Spleen (tissue), 11 donors: Measurements from ENCODE around the gene DAB2IP. TPM values are rescaled to one million over a fixed set of nuclear protein-coding genes. Genes with fewer than 3 reads are reported as not detected.

Source experiments
- DNase-seq: peaks from one replicate; pipeline ENCODE4 v3.0.0-alpha.2; 2020
- H3K27ac ChIP-seq, 8 donors: fragments of 200-600 bp; sonication (generic) in 7 of 8; 1 replicate in 4 of 8; 2 replicates in 4 of 8; pipeline versions ENCODE4 v1.5.0 to v1.8.0; 2016 to 2021; ENCODE audit warnings: inconsistent platforms in 4 of 8, mild to moderate bottlenecking in 4 of 8, moderate library complexity in 1 of 8
- H3K27me3 ChIP-seq, 7 donors: fragments of 200-600 bp; sonication (generic) in 6 of 7; replicated peaks in 1 of 7; 1 replicate in 4 of 7; 2 replicates in 3 of 7; pipeline versions ENCODE4 v1.5.0 to v1.8.0; 2016 to 2021; ENCODE audit warnings: inconsistent platforms in 3 of 7, mild to moderate bottlenecking in 1 of 7
- H3K36me3 ChIP-seq, 6 donors: fragments of 200-600 bp; sonication (generic) in 5 of 6; 1 replicate in 4 of 6; 2 replicates in 2 of 6; pipeline versions ENCODE4 v1.5.0 to v1.8.0; 2016 to 2021; ENCODE audit warnings: inconsistent platforms in 2 of 6
- H3K4me1 ChIP-seq, 6 donors: fragments of 200-600 bp; sonication (generic) in 5 of 6; 1 replicate in 3 of 6; 2 replicates in 3 of 6; pipeline versions ENCODE4 v1.5.0 to v1.8.0; 2016 to 2021; ENCODE audit warnings: inconsistent platforms in 3 of 6
- H3K4me3 ChIP-seq, 8 donors: fragments of 200-600 bp; sonication (generic) in 7 of 8; 1 replicate in 4 of 8; 2 replicates in 4 of 8; pipeline versions ENCODE4 v1.5.0 to v1.8.0; 2016 to 2021; ENCODE audit warnings: inconsistent platforms in 4 of 8, mild to moderate bottlenecking in 4 of 8, moderate library complexity in 2 of 8
- H3K9me3 ChIP-seq, 8 donors: fragments of 200-600 bp; sonication (generic) in 7 of 8; 1 replicate in 4 of 8; 2 replicates in 4 of 8; pipeline versions ENCODE4 v1.5.0 to v1.8.0; 2016 to 2021; ENCODE audit warnings: inconsistent platforms in 4 of 8
- CTCF ChIP-seq, 11 experiments: fragments of 200-600 bp in 7 of 11; fragments of 450-650 bp in 4 of 11; sonication (generic) in 4 of 11; IDR thresholded peaks in 8 of 11; conservative IDR thresholded peaks in 3 of 11; 1 replicate in 7 of 11; 2 replicates in 4 of 11; pipeline versions ENCODE4 v1.4.0 to v1.8.0; 2016 to 2021; ENCODE audit warnings: antibody characterized with exemption in 11 of 11, inconsistent platforms in 4 of 11, mild to moderate bottlenecking in 1 of 11
- POLR2A ChIP-seq, 3 donors: fragments of 450-650 bp; IDR thresholded peaks; one replicate each; pipeline ENCODE4 v1.5.1; 2017; ENCODE audit warnings: antibody characterized with exemption in 3 of 3, mild to moderate bottlenecking in 1 of 3
- POLR2AphosphoS5 ChIP-seq, 3 donors: sonication (generic); formaldehyde crosslinking; IDR thresholded peaks; one replicate each; pipeline ENCODE4 v1.5.1; 2017; ENCODE audit warnings: antibody characterized with exemption in 3 of 3
- WGBS, 5 donors: extraction: QIAGEN DNeasy Blood & Tissue Kit in 3 of 5; methylation state at CpG; one replicate each; pipeline versions ENCODE4 v1.1.5 to v1.1.7; 2013 to 2018; 5-methylcytosine and 5-hydroxymethylcytosine counted together
- intact Hi-C: fragments of 100-400 bp; cut with DNase I; formaldehyde crosslinking; loops from one replicate; pipeline ENCODE4 v1.15.0; 2023; ENCODE audit warnings: low total_unique reads
- polyA plus RNA-seq, 3 donors: library from polyadenylated mRNA; stranded (reverse); fragments of 200-250 nt; gene quantifications; one replicate each; pipeline ENCODE4 v1.2.1, GENCODE V29; 2013
- total RNA-seq, 7 donors: library from RNA; depleted of rRNA in 3 of 7; stranded (reverse); fragments of >200 nt in 3 of 7; fragmentation: NEBNext Ultra II Directional in 4 of 7; extraction: Animal tissue kit (Norgen Biotek cat#: 25700) in 4 of 7; gene quantifications; one replicate each; pipeline versions ENCODE4 v1.1.0 to v1.2.1, GENCODE V29; 2016 to 2021
- donor health status: healthy with polysubstance abuse.
- donor health status: DM: no; HTN: no; CAD: no; lungs with moderate emphysema.
- donor health status: DM: no; HTN: no; CAD: no.
- donor health status: Bipolar disorder and iron deficiency.
- donor health status: healthy.
- donor health status: DM: no; HTN: no; CAD: no.
- donor health status: DM: yes; HTN: yes; CAD: no.

DAB2IP gene
- total and polyA plus RNA-seq, 10 donors, result 5.0 to 83.0 (median 38.1) TPM

- Histone ChIP-seq H3K4me3 (peak overlapping the region in 5 of 8 donors; percentile 5 to 59 (median 32)), H3K27ac (peak overlapping the region in 6 of 8 donors; percentile 62 to 87 (median 81)), H3K27me3 (no peaks in the 10 kb centered on the region), H3K4me1 (peaks cover 10 to 95% (median 61%) of the 10 kb centered on the region in 6 donors), H3K9me3 (no peaks in the 10 kb centered on the region), H3K36me3 (peaks cover 0 to 22% (median 3%) of the 10 kb centered on the region in 6 donors)
- DNase-seq, result peak; percentile 86
- intact Hi-C loops, result no loop called here
- WGBS, 5 donors, result 61 to 74% (median 71%) methylated on average over 9 to 12 of the region's 12 CpGs
- TF ChIP-seq POLR2AphosphoS5 (IDR thresholded peaks at IDR 0.05), result peak; percentile 73 to 87 (median 85)
- TF ChIP-seq CTCF (IDR thresholded peaks at IDR 0.05 in 8 of 11, conservative IDR thresholded peaks at IDR 0.05 in 3 of 11), result no peak
These were observed 102.6 kb downstream of the DAB2IP start for GRCh38 chr9:121753802-121754654.

GRCh38 chr9:121754655-121755436 is 103.4 kb downstream of the DAB2IP start:
- 68 to 91% (median 75%) methylated on average over 10 to 15 of the region's 15 CpGs for WGBS, 5 donors
- H3K36me3 ChIP-seq, result peaks cover 0 to 30% (median 10%) of the 10 kb centered on the region in 6 donors
- TF ChIP-seq POLR2AphosphoS5 (IDR thresholded peaks at IDR 0.05) (no peak), POLR2A (IDR thresholded peaks at IDR 0.05) (no peak), CTCF (IDR thresholded peaks at IDR 0.05 in 8 of 11, conservative IDR thresholded peaks at IDR 0.05 in 3 of 11) (no peak)
- intact Hi-C loops, result no loop called here
- H3K27ac ChIP-seq, result peak overlapping the region in 7 of 8 donors; percentile 19 to 87 (median 78)
- no peaks in the 10 kb centered on the region for H3K9me3 ChIP-seq
- peaks cover 2 to 87% (median 57%) of the 10 kb centered on the region in 6 donors for H3K4me1 ChIP-seq
- DNase-seq, result no peak
- peak overlapping the region in 5 of 8 donors; percentile 12 to 59 (median 32) for H3K4me3 ChIP-seq
- H3K27me3 ChIP-seq, result no peaks in the 10 kb centered on the region

GRCh38 chr9:121755581-121755980 is 104.1 kb downstream of the DAB2IP start:
- H3K4me1 ChIP-seq, result peaks cover 0 to 82% (median 50%) of the 10 kb centered on the region in 6 donors
- H3K4me3 ChIP-seq, result peak overlapping the region in 4 of 8 donors; percentile 10 to 59 (median 34)
- H3K36me3 ChIP-seq, result peaks cover 0 to 38% (median 17%) of the 10 kb centered on the region in 6 donors
- 72 to 89% (median 79%) methylated on average over 7 of the region's 7 CpGs for WGBS, 5 donors
- intact Hi-C loops, result no loop called here
- no peak for DNase-seq
- peak overlapping the region in 6 of 8 donors; percentile 62 to 87 (median 81) for H3K27ac ChIP-seq
- H3K27me3 ChIP-seq, result no peaks in the 10 kb centered on the region
- no peaks in the 10 kb centered on the region for H3K9me3 ChIP-seq
- TF ChIP-seq POLR2AphosphoS5 (IDR thresholded peaks at IDR 0.05) (no peak), POLR2A (IDR thresholded peaks at IDR 0.05) (no peak), CTCF (IDR thresholded peaks at IDR 0.05 in 8 of 11, conservative IDR thresholded peaks at IDR 0.05 in 3 of 11) (no peak)
